Activated CD4-positive, alpha-beta T cell treated with anti-CD3 and anti-CD28 coated beads, Interleukin-2, amount 50 U/mL, for 24 hours (primary cell): ENCODE measurements around the gene CDX4.
"Not testable (repeated sequence)": the region's sequence is repeated elsewhere in the genome, so short reads cannot be mapped to it uniquely, and the experiment has no call there.

ENCODE experiments used
- DNase-seq, 2 donors: peaks; one replicate each; pipeline ENCODE4 v3.0.0-alpha.2; 2020; ENCODE audit warnings: low read depth in 1 of 2, low spot score in 1 of 2

CDX4 gene, protein sequence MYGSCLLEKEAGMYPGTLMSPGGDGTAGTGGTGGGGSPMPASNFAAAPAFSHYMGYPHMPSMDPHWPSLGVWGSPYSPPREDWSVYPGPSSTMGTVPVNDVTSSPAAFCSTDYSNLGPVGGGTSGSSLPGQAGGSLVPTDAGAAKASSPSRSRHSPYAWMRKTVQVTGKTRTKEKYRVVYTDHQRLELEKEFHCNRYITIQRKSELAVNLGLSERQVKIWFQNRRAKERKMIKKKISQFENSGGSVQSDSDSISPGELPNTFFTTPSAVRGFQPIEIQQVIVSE

DNA sequence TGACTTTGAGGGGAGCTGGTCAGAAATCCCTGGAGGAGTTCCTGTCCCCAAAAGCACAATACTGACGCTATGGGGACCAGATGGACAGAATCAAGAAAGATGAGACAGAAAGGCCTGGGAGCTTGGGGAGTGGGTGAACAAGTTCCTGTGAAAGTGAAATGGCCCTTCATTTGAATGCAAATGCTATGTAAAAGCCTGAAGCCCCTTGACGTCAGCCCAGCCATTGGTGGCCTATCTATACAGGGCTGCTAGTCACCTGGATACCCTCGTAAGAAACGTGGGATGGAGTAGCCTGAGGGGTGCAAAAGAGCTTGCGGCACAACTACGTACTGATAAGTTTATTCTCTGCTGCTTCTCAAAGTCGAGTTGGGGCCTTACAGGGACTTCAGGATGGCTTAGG is at the start of gene CDX4:
Gene CDX4, plus strand, starts transcription at position 223 of the 400 bp plus-strand sequence. CDS start 201 bp downstream, outside the sequence.
- no peak for DNase-seq

DNA sequence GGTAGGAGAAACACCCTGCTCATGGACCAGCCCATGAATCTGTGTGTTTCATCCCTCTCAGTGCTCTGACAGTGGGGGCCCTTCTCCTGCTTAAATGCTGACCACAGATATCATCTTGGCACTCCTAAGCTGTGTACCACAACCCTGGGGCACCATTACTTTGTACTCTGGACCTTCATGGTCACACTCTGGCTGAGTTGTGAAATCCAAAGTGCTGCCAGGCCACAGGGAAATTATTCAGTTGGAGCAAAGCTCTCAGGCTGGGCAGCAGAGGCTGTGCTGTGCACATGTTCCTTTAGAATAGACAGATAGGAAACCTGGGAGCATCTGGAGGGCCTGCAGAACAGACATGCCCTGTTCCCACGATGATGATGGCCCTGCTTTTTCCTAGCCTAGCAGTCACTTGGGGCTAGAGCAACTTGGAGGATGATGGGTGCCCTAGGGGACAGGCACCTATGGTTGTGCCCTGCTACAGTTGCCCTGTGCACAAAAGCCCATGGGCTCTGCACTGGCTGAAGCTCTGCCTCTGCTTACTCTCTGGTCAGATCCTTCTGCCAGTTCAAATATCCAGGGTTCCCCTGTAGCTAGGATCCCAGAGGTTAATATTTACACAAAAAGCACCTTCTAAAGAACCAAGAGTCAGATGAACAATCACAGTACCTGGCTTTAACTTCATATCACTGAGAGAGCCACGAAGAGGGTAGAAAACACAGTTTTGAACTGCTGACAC is 48.5 kb upstream of the CDX4 start:
- no peak for DNase-seq

DNA sequence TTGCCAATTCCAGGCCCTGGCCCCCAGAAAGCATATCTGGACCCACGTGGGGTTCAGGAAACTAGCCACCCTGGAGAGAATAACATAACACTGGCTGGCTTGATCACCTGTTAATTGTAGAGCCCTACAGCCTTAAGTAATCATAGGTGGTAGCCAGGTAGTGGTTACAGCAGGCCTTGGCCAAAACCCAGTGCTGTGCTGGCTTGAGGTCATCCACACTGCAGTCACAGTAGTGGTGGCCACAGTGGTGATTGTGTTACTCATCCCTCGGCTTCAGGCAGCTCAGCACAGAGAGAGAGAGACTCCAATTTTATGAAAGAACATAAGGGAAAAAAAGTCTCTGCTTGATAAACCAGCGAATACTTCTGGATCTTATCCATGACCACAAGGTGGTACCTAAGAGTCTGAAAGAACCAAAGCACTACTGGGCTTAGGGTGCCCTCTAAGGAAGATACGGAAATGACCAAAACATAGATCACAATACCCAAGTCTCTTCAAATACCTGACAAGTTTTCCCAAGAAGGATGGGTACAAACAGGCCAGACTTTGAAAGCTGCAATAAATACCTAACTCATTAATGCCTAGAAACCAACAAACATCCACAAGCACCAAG is 46.6 kb upstream of the CDX4 start:
- no peak for DNase-seq

DNA sequence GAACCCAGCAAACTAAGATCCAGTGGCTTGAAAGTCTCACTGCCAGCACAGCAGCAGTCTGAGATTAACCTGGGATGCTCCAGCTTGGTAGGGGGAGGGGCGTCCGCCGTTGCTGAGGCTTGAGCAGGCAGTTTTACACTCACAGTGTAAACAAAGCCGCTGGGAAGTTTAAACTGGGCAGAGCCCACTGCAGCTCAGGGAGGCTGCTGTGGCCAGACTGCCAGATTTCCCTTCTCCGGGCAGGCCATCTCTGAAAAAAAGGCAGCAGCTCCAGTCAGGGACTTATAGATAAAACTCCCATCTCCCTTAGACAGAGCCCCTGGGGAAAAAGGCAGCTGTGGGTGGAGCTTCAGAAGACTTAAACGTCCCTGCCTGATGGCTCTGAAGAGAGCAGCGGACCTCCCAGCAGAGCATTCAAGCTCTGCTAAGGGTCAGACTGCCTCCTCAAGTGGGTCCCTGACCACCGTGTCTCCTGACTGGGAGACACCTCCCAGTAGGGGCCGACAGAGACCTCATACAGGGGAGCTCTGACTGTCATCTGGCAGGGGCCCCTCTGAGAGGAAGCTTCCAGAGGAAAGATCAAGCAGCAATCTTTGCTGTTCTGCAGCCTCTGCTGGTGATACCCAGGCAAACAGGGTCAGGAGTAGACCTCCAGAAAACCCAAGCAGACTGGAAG is 45.1 kb upstream of the CDX4 start:
- DNase-seq = no peak

DNA sequence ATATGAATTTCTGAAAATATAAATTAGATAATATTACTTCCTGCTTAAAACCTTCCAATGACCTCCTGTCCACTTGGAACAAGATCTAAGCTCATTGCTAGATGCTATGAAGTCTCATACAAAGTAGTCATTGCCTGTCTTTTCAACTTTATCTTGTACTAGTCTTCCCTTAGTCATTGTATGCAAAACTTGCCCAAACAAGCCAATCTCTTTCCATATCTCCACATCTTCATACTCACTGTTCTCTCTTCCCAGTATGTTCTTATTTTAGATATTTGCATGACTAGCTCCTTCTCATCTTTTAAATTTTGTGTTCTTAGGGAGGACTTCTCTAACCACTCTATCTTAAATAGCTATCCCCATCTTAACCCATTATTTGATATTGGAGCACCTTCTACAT is 33.9 kb upstream of the CDX4 start:
- no peak for DNase-seq

DNA sequence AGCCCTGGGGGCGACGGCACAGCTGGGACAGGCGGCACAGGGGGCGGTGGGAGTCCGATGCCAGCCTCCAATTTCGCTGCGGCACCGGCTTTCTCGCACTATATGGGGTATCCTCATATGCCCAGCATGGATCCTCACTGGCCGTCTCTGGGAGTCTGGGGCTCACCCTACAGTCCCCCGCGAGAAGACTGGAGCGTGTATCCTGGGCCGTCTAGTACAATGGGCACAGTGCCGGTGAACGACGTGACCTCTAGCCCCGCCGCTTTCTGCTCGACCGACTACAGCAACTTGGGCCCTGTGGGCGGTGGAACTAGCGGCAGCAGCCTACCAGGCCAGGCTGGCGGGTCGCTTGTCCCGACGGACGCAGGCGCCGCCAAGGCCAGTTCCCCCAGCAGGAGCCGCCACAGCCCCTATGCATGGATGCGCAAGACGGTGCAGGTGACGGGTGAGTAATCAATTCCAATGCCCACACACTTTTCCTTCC is 500 bp downstream of the CDX4 start:
- no peak for DNase-seq

DNA sequence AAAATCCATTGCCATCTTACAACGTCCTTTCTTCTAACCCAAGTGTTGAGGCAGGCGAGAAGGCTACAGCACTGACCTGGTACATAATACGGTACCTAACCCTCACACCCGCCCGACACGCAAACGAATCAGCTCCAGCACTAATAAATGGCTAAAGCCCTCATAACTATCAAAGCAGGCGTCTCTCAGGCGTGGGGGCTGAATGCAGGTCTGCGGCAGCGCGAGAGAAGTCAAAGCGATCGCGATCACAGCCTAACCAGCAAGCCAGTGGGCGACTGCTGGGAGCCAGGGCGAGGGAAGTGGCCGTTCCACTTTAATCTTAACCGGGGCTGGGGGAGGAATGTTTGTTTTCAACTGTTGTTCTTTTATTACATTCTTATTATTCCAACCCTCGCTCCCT is 1.5 kb downstream of the CDX4 start:
- no peak for DNase-seq

DNA sequence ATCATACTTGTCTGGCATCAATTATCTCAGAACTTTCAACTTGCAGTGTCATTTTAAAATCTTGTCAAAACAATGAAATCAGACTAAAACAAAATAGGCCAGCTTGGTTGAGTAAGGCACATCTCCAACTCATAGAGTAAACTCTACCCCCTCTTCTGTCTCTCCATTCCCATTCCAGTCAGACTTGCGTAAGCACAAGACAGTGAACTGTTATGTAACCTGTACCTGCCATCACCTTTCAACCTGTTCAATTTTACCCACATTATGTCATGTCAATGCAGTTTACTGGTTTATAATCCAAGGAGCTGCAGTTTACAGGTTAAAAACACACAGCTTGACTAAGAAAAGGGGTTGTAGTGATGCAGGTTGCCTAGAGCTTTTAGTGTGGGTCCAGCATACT is 8.3 kb downstream of the CDX4 start:
- DNase-seq = no peak

DNA sequence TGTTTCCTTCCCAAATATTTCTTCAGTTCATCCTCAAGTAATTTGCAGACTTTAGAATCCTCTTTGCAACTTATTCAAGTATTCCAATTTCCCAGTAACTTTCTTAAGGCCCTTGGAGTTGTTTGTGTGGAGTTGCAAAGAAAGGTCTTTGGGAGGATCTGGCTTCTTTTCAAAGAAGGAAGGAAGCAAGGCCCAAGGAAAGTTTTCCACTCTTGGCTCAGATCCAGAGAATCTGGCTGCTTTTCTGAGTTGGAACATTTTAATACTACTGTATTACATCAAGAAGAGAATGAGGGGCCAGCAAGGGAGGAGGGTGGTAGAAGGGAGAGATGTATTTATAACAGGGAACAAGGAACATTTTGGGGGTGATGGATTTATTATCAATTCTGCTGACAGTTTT is 10.5 kb downstream of the CDX4 start:
- no peak for DNase-seq

DNA sequence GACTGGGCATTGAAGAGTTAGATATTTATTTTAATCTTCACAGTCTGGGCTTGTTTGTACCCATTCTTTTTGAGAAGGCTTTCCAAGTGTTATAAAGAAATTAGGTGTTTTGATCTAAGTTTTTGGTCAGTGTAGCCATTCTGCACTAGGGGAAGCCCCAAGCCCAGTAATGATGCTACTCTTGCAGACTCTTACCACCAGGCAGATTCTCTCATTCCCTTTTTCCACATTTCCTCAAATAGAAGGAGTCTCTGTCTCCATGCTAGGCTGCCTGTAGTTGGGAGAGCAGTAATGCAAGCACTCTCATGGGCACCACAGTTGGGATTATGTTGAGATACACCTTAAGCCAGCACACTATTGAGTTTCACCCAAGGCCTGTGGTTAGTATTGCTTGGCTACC is 21.5 kb downstream of the CDX4 start:
- no peak for DNase-seq

DNA sequence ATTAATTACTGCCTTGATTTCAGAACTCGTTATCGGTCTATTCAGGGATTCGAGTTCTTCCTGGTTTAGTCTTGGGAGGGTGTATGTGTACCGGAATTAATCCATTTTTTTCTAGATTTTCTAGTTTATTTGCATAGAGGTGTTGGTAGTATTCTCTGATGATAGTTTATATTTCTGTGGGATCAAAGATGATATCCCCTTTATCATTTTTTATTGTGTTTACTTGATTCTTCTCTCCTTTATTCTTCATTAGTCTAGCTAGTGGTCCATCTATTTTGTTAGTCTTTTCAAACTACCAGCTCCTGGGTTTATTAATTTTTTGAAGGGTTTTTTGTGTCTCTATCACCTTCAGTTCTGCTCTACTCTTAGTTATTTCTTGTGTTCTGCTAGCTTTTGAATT is 32.1 kb downstream of the CDX4 start:
- DNase-seq = no peak

DNA sequence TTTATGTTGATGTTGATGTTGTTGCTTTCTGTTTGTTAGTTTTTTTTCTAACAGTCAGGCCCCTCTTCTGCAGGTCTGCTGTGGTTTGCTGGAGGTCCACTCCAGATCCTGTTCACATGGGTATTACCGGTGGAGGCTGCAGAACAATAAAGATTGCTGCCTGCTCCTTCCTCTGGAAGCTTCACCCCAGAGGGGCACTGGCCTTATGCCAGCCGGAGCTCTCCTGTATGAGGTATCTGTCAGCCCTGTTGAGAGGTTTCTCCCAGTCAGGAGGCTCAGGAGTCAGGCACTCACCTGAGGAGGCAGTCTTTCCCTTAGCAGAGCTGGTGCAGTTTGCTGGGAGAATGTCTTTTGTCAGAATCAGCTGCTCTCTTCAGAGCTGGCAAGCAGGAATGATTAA is 34.7 kb downstream of the CDX4 start:
- no peak for DNase-seq

DNA sequence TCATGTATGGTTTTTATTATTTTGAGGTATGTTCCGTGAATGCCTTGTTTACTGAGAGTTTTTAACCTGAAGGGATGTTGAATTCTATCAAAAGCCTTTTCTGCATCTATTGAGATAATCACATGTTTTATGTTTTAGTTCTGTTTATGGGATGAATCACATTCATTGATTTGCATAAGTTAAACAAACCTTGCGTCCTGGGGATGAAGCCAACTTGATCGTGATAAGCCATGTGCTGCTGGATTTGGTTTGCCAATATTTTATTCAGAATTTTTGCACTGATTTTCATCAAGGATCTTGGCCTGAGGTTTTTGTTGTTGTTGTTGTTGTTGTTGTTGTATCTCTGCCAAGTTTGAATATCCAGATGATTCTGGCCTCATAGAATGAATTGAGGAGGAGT is 43.8 kb downstream of the CDX4 start:
- no peak for DNase-seq

DNA sequence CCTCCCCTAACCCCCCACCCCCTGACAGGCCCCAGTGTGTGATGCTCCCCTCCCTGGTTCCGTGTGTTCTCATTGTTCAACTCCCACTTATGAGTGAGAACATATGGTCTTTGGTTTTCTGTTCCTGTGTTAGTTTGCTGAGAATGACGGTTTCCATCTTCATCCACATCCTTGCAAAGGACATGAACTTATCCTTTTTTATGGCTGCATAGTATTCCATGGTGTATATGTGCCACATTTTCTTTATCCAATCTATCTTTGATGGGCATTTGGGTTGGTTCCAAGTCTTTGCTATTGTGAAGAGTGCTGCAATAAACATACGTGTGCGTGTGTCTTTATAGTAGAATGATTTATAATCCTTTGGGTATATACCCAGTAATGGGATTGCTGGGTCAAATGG is 45.3 kb downstream of the CDX4 start:
- not testable (repeated sequence) for DNase-seq
